SU-DHL-6 (cell line): Measurements from ENCODE around the gene GTF3C1.
A peak's percentile ranks its signal among the peaks of the same experiment; 100 is the strongest.

ENCODE experiments used
- H2AFZ ChIP-seq: fragments of 200-600 bp; sonication (generic); 2 replicates; pipeline ENCODE4 v1.6.1; 2014; ENCODE audit warnings: low read depth, mild to moderate bottlenecking, moderate library complexity, mixed read lengths, antibody characterized with exemption, low read length; ENCODE audit not compliant: severe bottlenecking
- H3F3A ChIP-seq: fragments of 200-600 bp; shearing (Covaris generic); 2 replicates; pipeline ENCODE4 v1.6.0; 2016; ENCODE audit warnings: antibody characterized with exemption, mild to moderate bottlenecking; ENCODE audit not compliant: insufficient read depth
- H3K27ac ChIP-seq: fragments of 200-600 bp; sonication (generic); 2 replicates; pipeline ENCODE4 v1.5.1; 2016; ENCODE audit warnings: low read depth, mild to moderate bottlenecking, low read length, moderate library complexity, mixed read lengths
- H3K27me3 ChIP-seq: fragments of 200-600 bp; sonication (generic), shearing (Covaris generic); 2 replicates; pipeline ENCODE4 v1.6.0; 2014; ENCODE audit warnings: mild to moderate bottlenecking, low read length
- H3K36me3 ChIP-seq: fragments of 200-600 bp; sonication (generic); 2 replicates; pipeline ENCODE4 v1.6.1; 2014; ENCODE audit warnings: mild to moderate bottlenecking, low read length, mixed read lengths
- H3K4me2 ChIP-seq: fragments of 300-600, 200-600 bp; shearing (Covaris generic), sonication (generic); 2 replicates; pipeline ENCODE4 v1.6.0; 2014; ENCODE audit warnings: low read length, low read depth, mild to moderate bottlenecking; ENCODE audit not compliant: poor library complexity, severe bottlenecking
- H3K4me3 ChIP-seq: fragments of 200-600 bp; sonication (generic); 2 replicates; pipeline ENCODE4 v1.5.1; 2014; ENCODE audit warnings: antibody characterized with exemption, low read length, mild to moderate bottlenecking, mixed read lengths; ENCODE audit not compliant: insufficient read depth, poor library complexity, severe bottlenecking
- H3K79me2 ChIP-seq: fragments of 200-600 bp; sonication (generic); 2 replicates; pipeline ENCODE4 v1.6.1; 2014; ENCODE audit warnings: mild to moderate bottlenecking, low read length, moderate library complexity; ENCODE audit not compliant: insufficient read depth
- H3K9ac ChIP-seq: fragments of 200-600 bp; sonication (generic); 2 replicates; pipeline ENCODE4 v1.7.0; 2014; ENCODE audit warnings: mild to moderate bottlenecking, low read length
- H3K9me2 ChIP-seq: fragments of 200-600 bp; sonication (generic); replicated peaks from 2 replicates; pipeline ENCODE4 v1.6.1; 2014; ENCODE audit warnings: low read length; ENCODE audit not compliant: insufficient read depth
- H3K9me3 ChIP-seq: fragments of 200-600 bp; sonication (generic); 2 replicates; pipeline ENCODE4 v1.6.1; 2014; ENCODE audit warnings: low read length, mixed read lengths; ENCODE audit not compliant: insufficient read depth
- H4K20me1 ChIP-seq: fragments of 200-600 bp; sonication (generic); 2 replicates; pipeline ENCODE4 v1.6.1; 2014; ENCODE audit warnings: low read depth, mild to moderate bottlenecking, antibody characterized with exemption, low read length, moderate library complexity, mixed read lengths
- EZH2phosphoT487 ChIP-seq: fragments of 200-600 bp; sonication (generic), shearing (Covaris generic); conservative IDR thresholded peaks from 2 replicates; pipeline ENCODE4 v1.6.1; 2018; ENCODE audit warnings: mild to moderate bottlenecking, antibody characterized with exemption, low read length, moderate library complexity, mixed read lengths
- TF ChIP-seq, protein P1 (sequence below): fragments of 200-600 bp; sonication (generic); IDR thresholded peaks from one replicate; pipeline ENCODE4 v1.5.1; 2017; ENCODE audit warnings: antibody characterized with exemption, mild to moderate bottlenecking, low read length, moderate library complexity; ENCODE audit not compliant: insufficient read depth, poor library complexity, severe bottlenecking

The GTF3C1 gene

DNA sequence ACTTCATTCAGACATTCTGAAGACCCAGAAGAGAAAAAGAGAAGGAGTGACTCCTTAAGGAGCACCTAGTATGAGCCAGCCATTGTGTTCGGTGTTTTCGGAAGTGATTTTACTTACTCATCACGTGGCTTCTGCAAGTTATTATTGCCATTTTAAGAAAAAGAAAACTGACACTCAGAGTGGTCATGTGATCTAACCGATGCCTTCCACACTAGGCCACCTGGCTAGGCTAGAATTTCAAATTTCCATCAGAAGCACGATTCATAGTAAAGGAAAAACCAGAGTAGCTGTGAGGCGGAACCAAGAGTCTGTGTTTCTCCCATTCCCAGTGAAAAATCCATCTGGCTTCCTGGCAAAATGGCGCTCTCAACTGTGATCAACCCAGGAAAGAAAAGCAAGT lies 32.0 kb downstream of the GTF3C1 start:
- Histone ChIP-seq H3K9me3 (no peaks in the 10 kb centered on the region), H3K9ac (no peak overlapping the region), H3K4me3 (no peak overlapping the region), H3K9me2 (no peaks in the 10 kb centered on the region), H4K20me1 (no peaks in the 10 kb centered on the region), H3K4me2 (no peak overlapping the region), H2AFZ (no peak overlapping the region), H3F3A (no peaks in the 10 kb centered on the region), H3K79me2 (no peaks in the 10 kb centered on the region), H3K27ac (no peak overlapping the region), H3K27me3 (no peaks in the 10 kb centered on the region), H3K36me3 (no peaks in the 10 kb centered on the region)
- no peak for TF ChIP-seq EZH2phosphoT487
- TF ChIP-seq, protein P1, sequence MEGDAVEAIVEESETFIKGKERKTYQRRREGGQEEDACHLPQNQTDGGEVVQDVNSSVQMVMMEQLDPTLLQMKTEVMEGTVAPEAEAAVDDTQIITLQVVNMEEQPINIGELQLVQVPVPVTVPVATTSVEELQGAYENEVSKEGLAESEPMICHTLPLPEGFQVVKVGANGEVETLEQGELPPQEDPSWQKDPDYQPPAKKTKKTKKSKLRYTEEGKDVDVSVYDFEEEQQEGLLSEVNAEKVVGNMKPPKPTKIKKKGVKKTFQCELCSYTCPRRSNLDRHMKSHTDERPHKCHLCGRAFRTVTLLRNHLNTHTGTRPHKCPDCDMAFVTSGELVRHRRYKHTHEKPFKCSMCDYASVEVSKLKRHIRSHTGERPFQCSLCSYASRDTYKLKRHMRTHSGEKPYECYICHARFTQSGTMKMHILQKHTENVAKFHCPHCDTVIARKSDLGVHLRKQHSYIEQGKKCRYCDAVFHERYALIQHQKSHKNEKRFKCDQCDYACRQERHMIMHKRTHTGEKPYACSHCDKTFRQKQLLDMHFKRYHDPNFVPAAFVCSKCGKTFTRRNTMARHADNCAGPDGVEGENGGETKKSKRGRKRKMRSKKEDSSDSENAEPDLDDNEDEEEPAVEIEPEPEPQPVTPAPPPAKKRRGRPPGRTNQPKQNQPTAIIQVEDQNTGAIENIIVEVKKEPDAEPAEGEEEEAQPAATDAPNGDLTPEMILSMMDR = no peak

GRCh38 chr16:27516365-27516764 lies 33.3 kb downstream of the GTF3C1 start:
- Histone ChIP-seq H3K27ac (no peak overlapping the region), H3K9me3 (no peaks in the 10 kb centered on the region), H3F3A (no peaks in the 10 kb centered on the region), H3K9ac (no peak overlapping the region), H3K4me2 (no peak overlapping the region), H3K4me3 (no peak overlapping the region), H4K20me1 (no peaks in the 10 kb centered on the region), H3K9me2 (no peaks in the 10 kb centered on the region), H2AFZ (no peak overlapping the region), H3K36me3 (no peaks in the 10 kb centered on the region), H3K27me3 (no peaks in the 10 kb centered on the region), H3K79me2 (no peaks in the 10 kb centered on the region)
- no peak for TF ChIP-seq EZH2phosphoT487
- TF ChIP-seq, protein P1 = no peak

- Histone ChIP-seq H3K9me3 (no peaks in the 10 kb centered on the region), H4K20me1 (no peaks in the 10 kb centered on the region), H3K9me2 (no peaks in the 10 kb centered on the region), H3K4me2 (no peak overlapping the region), H3K79me2 (no peaks in the 10 kb centered on the region), H3K9ac (no peak overlapping the region), H3K36me3 (no peaks in the 10 kb centered on the region), H3K27me3 (no peaks in the 10 kb centered on the region), H3F3A (no peaks in the 10 kb centered on the region), H2AFZ (no peak overlapping the region), H3K27ac (no peak overlapping the region), H3K4me3 (no peak overlapping the region)
- TF ChIP-seq, protein P1 = peak; percentile 62
- TF ChIP-seq EZH2phosphoT487 = no peak
Measured at GRCh38 chr16:27515874-27516353, 33.8 kb downstream of the GTF3C1 start.

DNA sequence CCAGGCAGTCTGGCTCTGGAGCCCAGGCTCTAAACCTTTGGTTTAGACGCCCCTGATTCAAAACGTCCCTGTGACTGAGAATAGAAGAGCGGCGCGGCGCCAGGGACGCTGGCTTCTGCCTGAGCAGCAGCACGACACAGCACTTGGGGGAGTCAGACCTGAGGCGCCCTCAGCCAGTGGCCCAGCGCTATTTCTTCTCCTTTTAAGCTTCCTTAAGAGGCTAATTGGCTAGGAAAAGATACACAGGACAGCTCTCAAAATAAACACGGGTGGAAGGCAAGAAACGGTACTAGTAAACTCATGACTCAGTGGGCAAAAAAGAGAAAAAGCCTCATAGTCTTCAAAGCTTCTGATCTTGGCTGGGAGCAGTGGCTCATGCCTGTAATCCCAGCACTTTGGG lies 34.9 kb downstream of the GTF3C1 start:
- Histone ChIP-seq H3K4me2 (no peak overlapping the region), H3K36me3 (no peaks in the 10 kb centered on the region), H3F3A (no peaks in the 10 kb centered on the region), H3K79me2 (no peaks in the 10 kb centered on the region), H3K9me3 (no peaks in the 10 kb centered on the region), H3K27me3 (no peaks in the 10 kb centered on the region), H3K9ac (no peak overlapping the region), H4K20me1 (no peaks in the 10 kb centered on the region), H3K9me2 (no peaks in the 10 kb centered on the region), H2AFZ (no peak overlapping the region), H3K27ac (no peak overlapping the region), H3K4me3 (no peak overlapping the region)
- TF ChIP-seq, protein P1 = no peak
- no peak for TF ChIP-seq EZH2phosphoT487
